ENCODE measurements around the gene CDH12. TPM values are rescaled to one million over a fixed set of nuclear protein-coding genes. Genes with fewer than 3 reads are reported as not detected.
"Not testable (repeated sequence)": the region's sequence is repeated elsewhere in the genome, so short reads cannot be mapped to it uniquely, and the experiment has no call there.

CDH12 gene
- total RNA-seq, 1 donor from 2014 or later = 0.26 TPM

DNA sequence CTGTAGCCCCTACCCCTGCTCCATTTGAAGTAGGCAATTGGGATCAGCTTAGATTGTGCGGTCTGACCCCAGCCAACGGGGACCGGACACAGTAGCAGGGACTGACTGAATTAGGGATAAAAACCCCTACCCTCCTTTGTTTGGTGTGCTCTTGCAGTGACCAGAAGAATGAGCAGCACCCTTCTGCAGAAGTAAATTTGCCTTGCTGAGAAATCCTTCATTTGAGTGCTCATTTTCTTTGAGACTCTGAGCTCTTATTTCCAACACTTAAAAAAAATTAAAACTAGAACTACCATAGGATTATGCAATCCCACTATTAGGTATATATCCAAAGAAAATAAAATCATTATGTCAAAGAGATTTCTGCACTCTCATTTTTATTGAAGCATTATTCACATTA lies 560.0 kb downstream of the CDH12 start:
- no peaks in the 10 kb centered on the region for H3K36me3 Mint-ChIP-seq (ENCODE audit: low read depth, unreplicated experiment)
- no peaks in the 10 kb centered on the region for H3K4me1 Mint-ChIP-seq (ENCODE audit: unreplicated experiment)
- no peaks in the 10 kb centered on the region for H3K9me3 Mint-ChIP-seq (ENCODE audit: unreplicated experiment)
- H3K27ac Mint-ChIP-seq (ENCODE audit: unreplicated experiment) = no peak overlapping the region
- H3K27me3 Mint-ChIP-seq (ENCODE audit: unreplicated experiment) = no peaks in the 10 kb centered on the region
- TF ChIP-seq, protein P1, sequence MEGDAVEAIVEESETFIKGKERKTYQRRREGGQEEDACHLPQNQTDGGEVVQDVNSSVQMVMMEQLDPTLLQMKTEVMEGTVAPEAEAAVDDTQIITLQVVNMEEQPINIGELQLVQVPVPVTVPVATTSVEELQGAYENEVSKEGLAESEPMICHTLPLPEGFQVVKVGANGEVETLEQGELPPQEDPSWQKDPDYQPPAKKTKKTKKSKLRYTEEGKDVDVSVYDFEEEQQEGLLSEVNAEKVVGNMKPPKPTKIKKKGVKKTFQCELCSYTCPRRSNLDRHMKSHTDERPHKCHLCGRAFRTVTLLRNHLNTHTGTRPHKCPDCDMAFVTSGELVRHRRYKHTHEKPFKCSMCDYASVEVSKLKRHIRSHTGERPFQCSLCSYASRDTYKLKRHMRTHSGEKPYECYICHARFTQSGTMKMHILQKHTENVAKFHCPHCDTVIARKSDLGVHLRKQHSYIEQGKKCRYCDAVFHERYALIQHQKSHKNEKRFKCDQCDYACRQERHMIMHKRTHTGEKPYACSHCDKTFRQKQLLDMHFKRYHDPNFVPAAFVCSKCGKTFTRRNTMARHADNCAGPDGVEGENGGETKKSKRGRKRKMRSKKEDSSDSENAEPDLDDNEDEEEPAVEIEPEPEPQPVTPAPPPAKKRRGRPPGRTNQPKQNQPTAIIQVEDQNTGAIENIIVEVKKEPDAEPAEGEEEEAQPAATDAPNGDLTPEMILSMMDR (IDR thresholded peaks at IDR 0.05; ENCODE audit: unreplicated experiment) = no peak
- DNase-seq (ENCODE audit: low spot score) = no peak
- H3K4me3 Mint-ChIP-seq (ENCODE audit: unreplicated experiment) = no peak overlapping the region

- H3K4me1 Mint-ChIP-seq (ENCODE audit: unreplicated experiment) = no peaks in the 10 kb centered on the region
- H3K9me3 Mint-ChIP-seq (ENCODE audit: unreplicated experiment) = no peaks in the 10 kb centered on the region
- DNase-seq (ENCODE audit: low spot score) = no peak
- no peaks in the 10 kb centered on the region for H3K27me3 Mint-ChIP-seq (ENCODE audit: unreplicated experiment)
- no peak overlapping the region for H3K27ac Mint-ChIP-seq (ENCODE audit: unreplicated experiment)
- TF ChIP-seq, protein P1 (IDR thresholded peaks at IDR 0.05; ENCODE audit: unreplicated experiment) = no peak
- H3K4me3 Mint-ChIP-seq (ENCODE audit: unreplicated experiment) = no peak overlapping the region
- H3K36me3 Mint-ChIP-seq (ENCODE audit: low read depth, unreplicated experiment) = no peaks in the 10 kb centered on the region
Measured at GRCh38 chr5:22278164-22278563, 575.0 kb downstream of the CDH12 start.

DNA sequence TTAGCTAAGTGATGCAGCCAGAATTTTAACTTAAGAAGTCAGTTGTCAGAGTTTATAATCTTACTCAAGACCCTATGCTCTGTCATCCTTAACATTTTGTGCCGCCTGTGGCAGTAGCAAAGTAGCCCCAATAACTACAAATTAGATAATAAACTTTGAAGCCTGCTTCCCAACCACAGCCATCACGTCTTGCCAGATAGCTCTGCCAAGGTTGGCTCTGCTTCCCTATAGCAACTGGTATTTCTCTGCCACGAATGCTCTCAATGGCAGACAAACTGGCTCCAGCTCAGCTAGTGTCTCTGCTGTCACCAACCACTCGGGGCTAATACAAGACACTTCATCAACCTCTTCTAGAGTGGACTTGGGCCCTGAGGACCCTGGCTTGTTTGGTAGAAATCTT lies 576.1 kb downstream of the CDH12 start:
- Mint-ChIP-seq H3K4me3 (ENCODE audit: unreplicated experiment) (no peak overlapping the region), H3K27me3 (ENCODE audit: unreplicated experiment) (no peaks in the 10 kb centered on the region), H3K36me3 (ENCODE audit: low read depth, unreplicated experiment) (no peaks in the 10 kb centered on the region), H3K27ac (ENCODE audit: unreplicated experiment) (no peak overlapping the region), H3K4me1 (ENCODE audit: unreplicated experiment) (no peaks in the 10 kb centered on the region), H3K9me3 (ENCODE audit: unreplicated experiment) (no peaks in the 10 kb centered on the region)
- TF ChIP-seq, protein P1 (IDR thresholded peaks at IDR 0.05; ENCODE audit: unreplicated experiment) = no peak
- DNase-seq (ENCODE audit: low spot score) = no peak

DNA sequence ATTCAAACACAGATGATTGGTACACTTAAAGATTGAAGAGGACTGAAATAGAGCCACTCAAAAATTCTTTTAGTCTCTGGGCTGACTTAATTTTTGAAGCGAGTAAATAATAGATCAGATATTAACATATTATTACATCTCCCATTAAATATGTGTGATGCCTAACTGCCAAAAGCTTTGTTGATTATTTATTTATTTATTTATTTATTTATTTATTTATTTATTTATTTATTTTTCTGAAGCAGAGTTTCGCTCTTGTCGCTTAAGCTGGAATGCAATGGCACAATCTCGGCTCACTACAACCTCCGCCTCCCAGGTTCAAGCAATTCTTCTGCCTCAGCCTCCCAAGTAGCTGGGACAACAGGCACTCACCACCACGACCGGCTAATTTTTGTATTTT lies 587.3 kb downstream of the CDH12 start:
- H3K9me3 Mint-ChIP-seq (ENCODE audit: unreplicated experiment); H3K4me3 Mint-ChIP-seq (ENCODE audit: unreplicated experiment); H3K36me3 Mint-ChIP-seq (ENCODE audit: low read depth, unreplicated experiment); H3K4me1 Mint-ChIP-seq (ENCODE audit: unreplicated experiment); H3K27me3 Mint-ChIP-seq (ENCODE audit: unreplicated experiment); H3K27ac Mint-ChIP-seq (ENCODE audit: unreplicated experiment); DNase-seq (ENCODE audit: low spot score): not testable (repeated sequence)

GRCh38 chr5:22258139-22258538 lies 595.0 kb downstream of the CDH12 start:
- TF ChIP-seq, protein P1 (IDR thresholded peaks at IDR 0.05; ENCODE audit: unreplicated experiment) = no peak
- Mint-ChIP-seq H3K4me1 (ENCODE audit: unreplicated experiment) (no peaks in the 10 kb centered on the region), H3K27me3 (ENCODE audit: unreplicated experiment) (no peaks in the 10 kb centered on the region), H3K27ac (ENCODE audit: unreplicated experiment) (no peak overlapping the region), H3K36me3 (ENCODE audit: low read depth, unreplicated experiment) (no peaks in the 10 kb centered on the region), H3K9me3 (ENCODE audit: unreplicated experiment) (no peaks in the 10 kb centered on the region), H3K4me3 (ENCODE audit: unreplicated experiment) (no peak overlapping the region)
- no peak for DNase-seq (ENCODE audit: low spot score)

- DNase-seq (ENCODE audit: low spot score) = no peak
- Mint-ChIP-seq H3K4me1 (ENCODE audit: unreplicated experiment) (no peaks in the 10 kb centered on the region), H3K9me3 (ENCODE audit: unreplicated experiment) (no peaks in the 10 kb centered on the region), H3K36me3 (ENCODE audit: low read depth, unreplicated experiment) (no peaks in the 10 kb centered on the region), H3K4me3 (ENCODE audit: unreplicated experiment) (no peak overlapping the region), H3K27ac (ENCODE audit: unreplicated experiment) (no peak overlapping the region), H3K27me3 (ENCODE audit: unreplicated experiment) (no peaks in the 10 kb centered on the region)
- TF ChIP-seq, protein P1 (IDR thresholded peaks at IDR 0.05; ENCODE audit: unreplicated experiment) = no peak
Measured at GRCh38 chr5:22250528-22250927, 602.6 kb downstream of the CDH12 start.

All from endothelial cell (in vitro differentiated cells).